SK-N-SH (cell line): ENCODE data around the gene DNAJC5. TPM values are rescaled to one million over a fixed set of nuclear protein-coding genes. Genes with fewer than 3 reads are reported as not detected.

ENCODE experiments used
- CTCF ChIA-PET: fragments of 300-600, 350-600 bp; formaldehyde crosslinking; extraction: SDS; loops from one replicate; lab custom pipeline; 2021; lab: Yijun Ruan, JAX
- POLR2A ChIA-PET: fragments of 350-600 bp; sonication (Branson Sonifier 250); formaldehyde crosslinking; extraction: SDS; loops from one replicate; lab custom pipeline; 2020; ENCODE audit warnings: antibody characterized with exemption, inconsistent platforms; lab: Yijun Ruan, JAX
- DNase-seq: peaks from one replicate; pipeline ENCODE4 v3.0.0; 2012
- H2AFZ ChIP-seq: fragments of 200-600 bp; sonication (generic); 2 replicates; pipeline ENCODE4 v1.8.1; 2016; ENCODE audit warnings: antibody characterized with exemption, mild to moderate bottlenecking, low read depth
- H3F3A ChIP-seq: fragments of 200-600 bp; sonication (generic); replicated peaks from 2 replicates; pipeline ENCODE3; 2016; ENCODE audit warnings: antibody characterized with exemption, mild to moderate bottlenecking; ENCODE audit not compliant: insufficient read depth
- H3K27ac ChIP-seq, 2 experiments: fragments of 200-500 bp in 1 of 2; fragments of 200-600 bp in 1 of 2; sonication (Bioruptor generic) in 1 of 2; sonication (generic), shearing (Covaris generic) in 1 of 2; 2 replicates each; pipeline versions ENCODE4 v1.5.1 to v1.6.1; 2014 to 2016; ENCODE audit warnings: low read depth in 2 of 2, inconsistent platforms in 1 of 2, low read length in 1 of 2, mild to moderate bottlenecking in 1 of 2, mixed read lengths in 1 of 2
- H3K27me3 ChIP-seq: fragments of 200-600 bp; sonication (generic), shearing (Covaris generic); 2 replicates; pipeline ENCODE4 v1.6.1; 2016; ENCODE audit warnings: mixed run types; ENCODE audit not compliant: insufficient read depth
- H3K36me3 ChIP-seq, 2 experiments: fragments of 200-500 bp in 1 of 2; fragments of 200-600 bp in 1 of 2; sonication (Bioruptor generic) in 1 of 2; sonication (generic) in 1 of 2; replicated peaks in 1 of 2; 2 replicates each; pipeline versions ENCODE3 to v1.5.1; 2014 to 2016; ENCODE audit warnings: low read length in 1 of 2, mild to moderate bottlenecking in 1 of 2; ENCODE audit not compliant: insufficient read depth in 2 of 2, control insufficient read depth in 1 of 2
- H3K4me1 ChIP-seq, 2 experiments: fragments of 200-500 bp in 1 of 2; fragments of 200-600 bp in 1 of 2; sonication (Bioruptor generic) in 1 of 2; sonication (generic), shearing (Covaris generic) in 1 of 2; 2 replicates each; pipeline versions ENCODE4 v1.5.1 to v1.6.1; 2014 to 2016; ENCODE audit warnings: low read depth in 1 of 2, low read length in 1 of 2, mixed run types in 1 of 2; ENCODE audit not compliant: insufficient read depth in 2 of 2, control insufficient read depth in 1 of 2
- H3K4me2 ChIP-seq: fragments of 200-600 bp; sonication (generic), shearing (Covaris generic); 2 replicates; pipeline ENCODE4 v1.6.1; 2017; ENCODE audit warnings: mixed run types
- H3K4me3 ChIP-seq, 2 experiments: fragments of 200-500 bp in 1 of 2; fragments of 200-600 bp in 1 of 2; sonication (Bioruptor generic) in 1 of 2; sonication (generic), shearing (Covaris generic) in 1 of 2; 2 replicates each; pipeline versions ENCODE4 v1.5.1 to v1.8.1; 2014 to 2016; ENCODE audit warnings: low read depth in 2 of 2, inconsistent platforms in 1 of 2, low read length in 1 of 2, mild to moderate bottlenecking in 1 of 2, mixed read lengths in 1 of 2, moderate library complexity in 1 of 2
- H3K79me2 ChIP-seq: fragments of 200-600 bp; sonication (generic); 2 replicates; pipeline ENCODE4 v1.8.1; 2017; ENCODE audit warnings: mild to moderate bottlenecking; ENCODE audit not compliant: insufficient read depth
- H3K9ac ChIP-seq: fragments of 200-600 bp; sonication (generic); 2 replicates; pipeline ENCODE4 v1.6.1; 2017; ENCODE audit warnings: mixed run types
- H3K9me2 ChIP-seq: fragments of 200-600 bp; sonication (generic); 2 replicates; pipeline ENCODE4 v1.6.1; 2017; ENCODE audit warnings: mixed run types
- H3K9me3 ChIP-seq: fragments of 200-600 bp; sonication (generic); 2 replicates; pipeline ENCODE4 v1.6.1; 2017; ENCODE audit warnings: mixed run types, mild to moderate bottlenecking, moderate library complexity
- H4K20me1 ChIP-seq: fragments of 200-600 bp; sonication (generic); 2 replicates; pipeline ENCODE4 v1.6.1; 2017; ENCODE audit warnings: mild to moderate bottlenecking, mixed run types; ENCODE audit not compliant: insufficient read depth
- CHD2 ChIP-seq: fragments of 150-350 bp; IDR thresholded peaks from 2 replicates; pipeline ENCODE4 v1.6.1; 2018; ENCODE audit warnings: low read length; ENCODE audit not compliant: partially characterized antibody
- CTCF ChIP-seq: fragments of 200-600 bp; sonication (generic); IDR thresholded peaks from 2 replicates; pipeline ENCODE4 v1.6.1; 2017; ENCODE audit warnings: antibody characterized with exemption, mild to moderate bottlenecking, moderate library complexity
- ELF1 ChIP-seq: IDR thresholded peaks from 2 replicates; pipeline ENCODE4 v1.4.0; 2012
- EZH2phosphoT487 ChIP-seq: fragments of 200-600 bp; sonication (generic); IDR thresholded peaks from 2 replicates; pipeline ENCODE4 v1.6.1; 2017; ENCODE audit warnings: low read depth, mixed run types, mild to moderate bottlenecking, antibody characterized with exemption, moderate library complexity, borderline replicate concordance
- FOXJ3 ChIP-seq: sonication (generic); formaldehyde crosslinking; IDR thresholded peaks from 2 replicates; pipeline ENCODE4 v1.5.1; 2020; ENCODE audit warnings: mild to moderate bottlenecking, missing genetic modification reagents
- MXI1 ChIP-seq: IDR thresholded peaks from 2 replicates; pipeline ENCODE4 v1.6.1; 2012; ENCODE audit warnings: mild to moderate bottlenecking, low read depth, low read length, improper control_type of control experiment
- NFIC ChIP-seq: IDR thresholded peaks from 2 replicates; pipeline ENCODE4 v1.4.0; 2012; ENCODE audit warnings: borderline replicate concordance
- NRF1 ChIP-seq: IDR thresholded peaks from 2 replicates; pipeline ENCODE4 v1.6.1; 2012; ENCODE audit warnings: low read depth, mild to moderate bottlenecking, low read length
- POLR2AphosphoS5 ChIP-seq: IDR thresholded peaks from 2 replicates; pipeline ENCODE4 v1.6.1; 2012; ENCODE audit warnings: low read depth, low read length
- RAD21 ChIP-seq: IDR thresholded peaks from 2 replicates; pipeline ENCODE4 v1.6.1; 2012; ENCODE audit warnings: mild to moderate bottlenecking, low read length
- RXRA ChIP-seq: IDR thresholded peaks from 2 replicates; pipeline ENCODE4 v1.4.0; 2012; ENCODE audit warnings: low read depth, mild to moderate bottlenecking, borderline replicate concordance
- SMC3 ChIP-seq: IDR thresholded peaks from 2 replicates; pipeline ENCODE4 v1.6.1; 2012; ENCODE audit warnings: low read depth, low read length, improper control_type of control experiment
- TAF1 ChIP-seq: IDR thresholded peaks from 2 replicates; pipeline ENCODE4 v1.6.1; 2012; ENCODE audit warnings: low read depth, mild to moderate bottlenecking, low read length, moderate library complexity, borderline replicate concordance
- TCF12 ChIP-seq: IDR thresholded peaks from 2 replicates; pipeline ENCODE4 v1.4.0; 2012
- USF1 ChIP-seq: IDR thresholded peaks from 2 replicates; pipeline ENCODE4 v1.4.0; 2012; ENCODE audit warnings: low read depth, borderline replicate concordance
- YY1 ChIP-seq: IDR thresholded peaks from 2 replicates; pipeline ENCODE4 v1.4.0; 2012; ENCODE audit warnings: low read depth, mild to moderate bottlenecking
- WGBS: methylation state at CpG from one replicate; pipeline ENCODE4 v1.1.6; 2017; ENCODE audit warnings: low lambda C conversion rate; 5-methylcytosine and 5-hydroxymethylcytosine counted together
- polyA plus RNA-seq, 3 experiments: library from polyadenylated mRNA; depleted of rRNA; stranded (reverse); fragments of >200 nt; gene quantifications; 2 replicates each; pipeline ENCODE4 v1.2.3, GENCODE V29; 2012
- TF ChIP-seq, protein P1 (sequence below): fragments of 150-350 bp; IDR thresholded peaks from 2 replicates; pipeline ENCODE4 v1.6.1; 2017; ENCODE audit warnings: antibody characterized with exemption, low read length, low read depth, borderline replicate concordance
- TF ChIP-seq, protein P2 (sequence below): IDR thresholded peaks from 2 replicates; pipeline ENCODE4; 2012

Gene DNAJC5, protein sequence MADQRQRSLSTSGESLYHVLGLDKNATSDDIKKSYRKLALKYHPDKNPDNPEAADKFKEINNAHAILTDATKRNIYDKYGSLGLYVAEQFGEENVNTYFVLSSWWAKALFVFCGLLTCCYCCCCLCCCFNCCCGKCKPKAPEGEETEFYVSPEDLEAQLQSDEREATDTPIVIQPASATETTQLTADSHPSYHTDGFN
- polyA plus RNA-seq (2012; rRNA removed), result 24.2 and 26.2 TPM in 2 replicates
- 13.7 and 19.3 TPM in 2 replicates for polyA plus RNA-seq (2012; cell fraction: cytosol; rRNA removed)
- polyA plus RNA-seq (2012; cell fraction: nucleus; rRNA removed), result 25.6 and 26.2 TPM in 2 replicates

DNA sequence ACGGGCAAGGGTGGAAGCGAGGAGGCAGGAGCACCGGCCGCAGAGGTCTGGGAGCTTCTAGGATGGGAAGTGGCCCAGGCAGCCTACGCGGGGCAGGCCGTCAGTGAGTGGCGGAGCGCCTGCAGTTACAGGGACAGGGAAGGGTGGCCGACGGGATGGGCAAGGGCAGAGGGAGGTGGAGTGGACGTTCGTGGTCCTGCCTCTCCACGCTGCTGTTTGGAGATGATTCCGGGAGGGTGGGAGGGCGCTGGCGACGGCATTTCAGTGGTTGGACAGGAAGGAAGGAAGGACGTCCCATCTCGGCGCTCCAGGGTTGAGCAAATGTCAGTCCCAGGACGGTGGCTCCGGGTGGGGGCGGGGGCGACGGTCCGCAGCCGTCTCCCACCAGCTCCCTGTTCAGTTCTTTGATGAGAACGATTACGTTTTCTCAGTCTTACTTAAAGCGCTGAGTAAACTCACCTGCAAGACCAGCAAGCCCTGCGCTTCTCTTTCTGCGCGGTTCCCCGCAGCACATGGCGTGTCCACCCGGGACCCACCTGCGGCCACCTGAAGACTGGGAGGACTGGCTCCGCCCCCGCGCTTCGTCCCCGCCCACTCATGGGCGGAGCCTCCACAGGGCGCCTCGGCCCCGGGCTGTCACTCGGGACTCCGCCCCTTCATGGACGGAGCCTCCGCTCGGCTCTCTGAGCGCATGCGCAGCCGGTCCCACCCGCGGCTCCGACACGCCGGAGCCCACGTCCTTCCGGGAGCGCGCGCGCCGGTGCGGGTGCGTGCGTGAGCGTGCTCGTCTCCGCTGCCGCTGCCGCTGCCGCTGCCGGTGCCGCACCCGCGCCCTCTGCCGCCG is at the start of gene DNAJC5:
Gene DNAJC5, plus strand, starts transcription at position 769 of the 844 bp plus-strand sequence. CDS start 33,220 bp downstream, outside the sequence.
- peaks cover 51% of the 10 kb centered on the region for H4K20me1 ChIP-seq
- WGBS, result 18% methylated on average over 35 of the region's 82 CpGs
- H3K79me2 ChIP-seq, result peaks cover 42% of the 10 kb centered on the region

GRCh38 chr20:63846128-63846771 is 48.7 kb upstream of the DNAJC5 start:
- no peaks in the 10 kb centered on the region for H3K79me2 ChIP-seq
- no peaks in the 10 kb centered on the region for H3K9me3 ChIP-seq
- WGBS, result 14% methylated on average over 5 of the region's 24 CpGs
- peak; percentile 70 for DNase-seq
- ChIA-PET POLR2A (no interaction called here), CTCF (interaction anchor here (1.6 kb wide), 1 partner anchor 71 kb away, joined by 5 read pairs; no protein-coding TSS in a partner anchor)
- peaks cover 0 to 5% of the 10 kb centered on the region in 2 experiments; a peak in 1 of 4 replicates for H3K4me1 ChIP-seq
- no peaks in the 10 kb centered on the region for H4K20me1 ChIP-seq
- no peaks in the 10 kb centered on the region for H3K9me2 ChIP-seq
- no peak for TF ChIP-seq CTCF
- TF ChIP-seq, protein P1, sequence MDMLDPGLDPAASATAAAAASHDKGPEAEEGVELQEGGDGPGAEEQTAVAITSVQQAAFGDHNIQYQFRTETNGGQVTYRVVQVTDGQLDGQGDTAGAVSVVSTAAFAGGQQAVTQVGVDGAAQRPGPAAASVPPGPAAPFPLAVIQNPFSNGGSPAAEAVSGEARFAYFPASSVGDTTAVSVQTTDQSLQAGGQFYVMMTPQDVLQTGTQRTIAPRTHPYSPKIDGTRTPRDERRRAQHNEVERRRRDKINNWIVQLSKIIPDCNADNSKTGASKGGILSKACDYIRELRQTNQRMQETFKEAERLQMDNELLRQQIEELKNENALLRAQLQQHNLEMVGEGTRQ, result no peak
- TF ChIP-seq POLR2AphosphoS5, result no peak
- TF ChIP-seq NRF1, result no peak
- no peak for TF ChIP-seq FOXJ3 (CRISPR knock-in tag)
- TF ChIP-seq NFIC, result no peak
- TF ChIP-seq RAD21, result no peak
- TF ChIP-seq TAF1, result no peak
- TF ChIP-seq EZH2phosphoT487, result no peak
- no peak for TF ChIP-seq RXRA
- TF ChIP-seq, protein P2, sequence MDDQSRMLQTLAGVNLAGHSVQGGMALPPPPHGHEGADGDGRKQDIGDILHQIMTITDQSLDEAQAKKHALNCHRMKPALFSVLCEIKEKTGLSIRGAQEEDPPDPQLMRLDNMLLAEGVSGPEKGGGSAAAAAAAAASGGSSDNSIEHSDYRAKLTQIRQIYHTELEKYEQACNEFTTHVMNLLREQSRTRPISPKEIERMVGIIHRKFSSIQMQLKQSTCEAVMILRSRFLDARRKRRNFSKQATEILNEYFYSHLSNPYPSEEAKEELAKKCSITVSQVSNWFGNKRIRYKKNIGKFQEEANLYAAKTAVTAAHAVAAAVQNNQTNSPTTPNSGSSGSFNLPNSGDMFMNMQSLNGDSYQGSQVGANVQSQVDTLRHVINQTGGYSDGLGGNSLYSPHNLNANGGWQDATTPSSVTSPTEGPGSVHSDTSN, result no peak
- no peak for TF ChIP-seq CHD2
- no peak for TF ChIP-seq USF1
- no peak for TF ChIP-seq TCF12
- no peak for TF ChIP-seq SMC3
- TF ChIP-seq ELF1, result no peak
- peak overlapping the region; percentile 47; the same call in 1 of the 2 replicates for H3K4me2 ChIP-seq
- no peaks in the 10 kb centered on the region for H3K36me3 ChIP-seq
- H2AFZ ChIP-seq, result no peak overlapping the region; the same call in 1 of the 2 replicates
- H3K4me3 ChIP-seq, result 0 out of 4 replicates have a peak overlapping the region, but pooled peaks of 1 of the 2 experiments have one; percentile 23
- H3K27me3 ChIP-seq, result no peaks in the 10 kb centered on the region
- no peak overlapping the region for H3K27ac ChIP-seq
- H3K9ac ChIP-seq, result no peak overlapping the region
- H3F3A ChIP-seq, result no peaks in the 10 kb centered on the region

More for the DNA sequence above, at the start of gene DNAJC5:
- Histone ChIP-seq H3F3A (peaks cover 25% of the 10 kb centered on the region), H2AFZ (peak within 1 kb of the TSS; percentile 81), H3K36me3 (peaks cover 4 to 20% of the 10 kb centered on the region in 2 experiments), H3K4me2 (peak within 1 kb of the TSS; percentile 83), H3K9me2 (no peaks in the 10 kb centered on the region), H3K4me3 (peak within 1 kb of the TSS; percentile 54 to 71), H3K9me3 (no peaks in the 10 kb centered on the region), H3K27me3 (no peaks in the 10 kb centered on the region), H3K27ac (peak within 1 kb of the TSS in 1 of 2 experiments; percentile 28; a peak in 2 of 4 replicates), H3K4me1 (peaks cover 7 to 15% of the 10 kb centered on the region in 2 experiments; a peak in 3 of 4 replicates), H3K9ac (peak within 1 kb of the TSS; percentile 69)
- CTCF ChIA-PET, result interaction anchor here (0.8 to 2.0 kb wide), 3 partner anchors 14 to 175 kb away, joined by 3 to 6 read pairs (median 3); no protein-coding TSS in a partner anchor
- peak; percentile 94 for TF ChIP-seq NRF1
- TF ChIP-seq YY1, result no peak
- 0 out of 2 replicates have a peak, but pooled peaks have one; percentile 23 for TF ChIP-seq TAF1
- 0 out of 2 replicates have a peak, but pooled peaks have one; percentile 28 for TF ChIP-seq MXI1
- peak; percentile 100 for DNase-seq
- POLR2A ChIA-PET, result interaction anchor here (0.7 to 1.4 kb wide), 2 partner anchors 10 to 29 kb away, joined by 3 to 6 read pairs; partner anchors contain the start of gene TPD52L2
